Stimulated activated CD8-positive, alpha-beta memory T cell treated with anti-CD3 and anti-CD28 coated beads, Interleukin-15, amount 100 ng/mL, for 4 hours (primary cell): Measurements from ENCODE around the gene CRK.
"Not testable (repeated sequence)": the region's sequence is repeated elsewhere in the genome, so short reads cannot be mapped to it uniquely, and the experiment has no call there.

Source experiments
- DNase-seq, 2 donors: peaks; one replicate each; pipeline ENCODE4 v3.0.0-alpha.2; 2020; ENCODE audit warnings: low read depth in 2 of 2

CRK gene

GRCh38 chr17:1467898-1468492 lies 12.0 kb upstream of the CRK start:
- no peak for DNase-seq

GRCh38 chr17:1467258-1467657 lies 11.2 kb upstream of the CRK start:
- no peak for DNase-seq

GRCh38 chr17:1464186-1464585 lies 8.2 kb upstream of the CRK start:
- DNase-seq: no peak

GRCh38 chr17:1462164-1463112 lies 6.4 kb upstream of the CRK start:
- no peak for DNase-seq

GRCh38 chr17:1461198-1461944 lies 5.3 kb upstream of the CRK start:
- no peak for DNase-seq

- DNase-seq: no peak
These were observed 4.2 kb upstream of the CRK start for GRCh38 chr17:1460233-1460632.

- no peak for DNase-seq
These were observed 688 bp downstream of the CRK start for GRCh38 chr17:1455291-1455796.

GRCh38 chr17:1454541-1454940 lies 1.5 kb downstream of the CRK start:
- no peak for DNase-seq

GRCh38 chr17:1453694-1454093 lies 2.3 kb downstream of the CRK start:
- not testable (repeated sequence) for DNase-seq

- no peak for DNase-seq
These were observed 3.2 kb downstream of the CRK start for GRCh38 chr17:1452836-1453235.

- not testable (repeated sequence) for DNase-seq
These were observed 5.8 kb downstream of the CRK start for GRCh38 chr17:1450261-1450660.

- no peak for DNase-seq
These were observed 6.5 kb downstream of the CRK start for GRCh38 chr17:1449412-1449967.

- DNase-seq: no peak
These were observed 9.0 kb downstream of the CRK start for GRCh38 chr17:1447052-1447451.

- no peak for DNase-seq
These were observed 9.8 kb downstream of the CRK start for GRCh38 chr17:1446201-1446600.

- DNase-seq: not testable (repeated sequence)
These were observed 10.3 kb downstream of the CRK start for GRCh38 chr17:1445695-1446094.

- not testable (repeated sequence) for DNase-seq
These were observed 13.3 kb downstream of the CRK start for GRCh38 chr17:1442721-1443120.

GRCh38 chr17:1442187-1442586 lies 13.8 kb downstream of the CRK start:
- no peak for DNase-seq

GRCh38 chr17:1440921-1441320 lies 15.1 kb downstream of the CRK start:
- DNase-seq: no peak

GRCh38 chr17:1438593-1439083 lies 17.4 kb downstream of the CRK start:
- DNase-seq: no peak

- DNase-seq: no peak
These were observed 20.7 kb downstream of the CRK start for GRCh38 chr17:1435326-1435725.

GRCh38 chr17:1434150-1434549 lies 21.9 kb downstream of the CRK start:
- no peak for DNase-seq

- no peak for DNase-seq
These were observed 24.4 kb downstream of the CRK start for GRCh38 chr17:1431631-1432104.
